Ishikawa (cell line): ENCODE results near the gene SNX4.
A peak's percentile ranks its signal among the peaks of the same experiment; 100 is the strongest.

Source experiments
- CEBPB ChIP-seq: IDR thresholded peaks from 2 replicates; pipeline ENCODE4 v1.6.1; 2012
- CREB1 ChIP-seq: IDR thresholded peaks from 2 replicates; pipeline ENCODE4 v1.6.1; 2012; ENCODE audit warnings: low read depth
- EP300 ChIP-seq: IDR thresholded peaks from 2 replicates; pipeline ENCODE4 v1.6.1; 2012; ENCODE audit warnings: borderline replicate concordance
- FOXM1 ChIP-seq: IDR thresholded peaks from 2 replicates; pipeline ENCODE4 v1.6.1; 2012; ENCODE audit warnings: low read depth, borderline replicate concordance
- NFIC ChIP-seq: IDR thresholded peaks from 2 replicates; pipeline ENCODE4 v1.6.1; 2012
- RAD21 ChIP-seq: IDR thresholded peaks from 2 replicates; pipeline ENCODE4 v1.6.1; 2012; ENCODE audit warnings: low read depth
- TAF1 ChIP-seq: IDR thresholded peaks from 2 replicates; pipeline ENCODE4 v1.6.1; 2012; ENCODE audit warnings: low read depth, mild to moderate bottlenecking
- TCF12 ChIP-seq: IDR thresholded peaks from 2 replicates; pipeline ENCODE4 v1.6.1; 2012; ENCODE audit warnings: low read depth
- TEAD4 ChIP-seq: IDR thresholded peaks from 2 replicates; pipeline ENCODE4 v1.6.1; 2012
- YY1 ChIP-seq: IDR thresholded peaks from 2 replicates; pipeline ENCODE4 v1.6.1; 2012; ENCODE audit warnings: low read depth
- ZBTB7A ChIP-seq: IDR thresholded peaks from 2 replicates; pipeline ENCODE4 v1.6.1; 2012; ENCODE audit warnings: low read depth
- TF ChIP-seq, protein P1 (sequence below): IDR thresholded peaks from 2 replicates; pipeline ENCODE4 v1.6.1; 2012
- TF ChIP-seq, protein P2 (sequence below): IDR thresholded peaks from 2 replicates; pipeline ENCODE4 v1.6.1; 2012; ENCODE audit warnings: low read depth, mild to moderate bottlenecking

DNA sequence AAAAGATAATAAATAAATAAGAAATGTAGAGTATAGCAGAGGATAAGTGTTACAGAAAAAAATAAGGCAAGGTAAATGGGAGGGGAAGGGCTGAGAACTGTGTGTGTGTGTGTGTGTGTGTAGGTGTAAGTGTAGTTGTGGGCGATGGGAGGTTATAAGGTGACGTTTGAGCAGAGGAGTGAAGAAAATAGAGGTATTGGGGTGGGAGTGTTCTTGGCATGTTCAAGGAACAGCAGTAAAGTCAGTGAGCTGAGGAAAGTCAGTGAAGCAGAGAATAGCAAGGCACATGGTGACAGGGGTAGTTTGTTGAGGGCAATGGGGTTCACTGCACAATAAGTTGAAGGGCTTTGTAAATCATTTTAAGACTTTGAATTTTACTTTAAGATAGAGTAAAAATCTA lies 113.9 kb downstream of the SNX4 start:
- TF ChIP-seq CREB1: no peak
- no peak for TF ChIP-seq FOXM1
- TF ChIP-seq CEBPB: no peak
- no peak for TF ChIP-seq EP300
- TF ChIP-seq, protein P1, sequence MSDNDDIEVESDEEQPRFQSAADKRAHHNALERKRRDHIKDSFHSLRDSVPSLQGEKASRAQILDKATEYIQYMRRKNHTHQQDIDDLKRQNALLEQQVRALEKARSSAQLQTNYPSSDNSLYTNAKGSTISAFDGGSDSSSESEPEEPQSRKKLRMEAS: peak; percentile 56
- TF ChIP-seq TCF12: no peak
- TF ChIP-seq NFIC: no peak
- TF ChIP-seq, protein P2, sequence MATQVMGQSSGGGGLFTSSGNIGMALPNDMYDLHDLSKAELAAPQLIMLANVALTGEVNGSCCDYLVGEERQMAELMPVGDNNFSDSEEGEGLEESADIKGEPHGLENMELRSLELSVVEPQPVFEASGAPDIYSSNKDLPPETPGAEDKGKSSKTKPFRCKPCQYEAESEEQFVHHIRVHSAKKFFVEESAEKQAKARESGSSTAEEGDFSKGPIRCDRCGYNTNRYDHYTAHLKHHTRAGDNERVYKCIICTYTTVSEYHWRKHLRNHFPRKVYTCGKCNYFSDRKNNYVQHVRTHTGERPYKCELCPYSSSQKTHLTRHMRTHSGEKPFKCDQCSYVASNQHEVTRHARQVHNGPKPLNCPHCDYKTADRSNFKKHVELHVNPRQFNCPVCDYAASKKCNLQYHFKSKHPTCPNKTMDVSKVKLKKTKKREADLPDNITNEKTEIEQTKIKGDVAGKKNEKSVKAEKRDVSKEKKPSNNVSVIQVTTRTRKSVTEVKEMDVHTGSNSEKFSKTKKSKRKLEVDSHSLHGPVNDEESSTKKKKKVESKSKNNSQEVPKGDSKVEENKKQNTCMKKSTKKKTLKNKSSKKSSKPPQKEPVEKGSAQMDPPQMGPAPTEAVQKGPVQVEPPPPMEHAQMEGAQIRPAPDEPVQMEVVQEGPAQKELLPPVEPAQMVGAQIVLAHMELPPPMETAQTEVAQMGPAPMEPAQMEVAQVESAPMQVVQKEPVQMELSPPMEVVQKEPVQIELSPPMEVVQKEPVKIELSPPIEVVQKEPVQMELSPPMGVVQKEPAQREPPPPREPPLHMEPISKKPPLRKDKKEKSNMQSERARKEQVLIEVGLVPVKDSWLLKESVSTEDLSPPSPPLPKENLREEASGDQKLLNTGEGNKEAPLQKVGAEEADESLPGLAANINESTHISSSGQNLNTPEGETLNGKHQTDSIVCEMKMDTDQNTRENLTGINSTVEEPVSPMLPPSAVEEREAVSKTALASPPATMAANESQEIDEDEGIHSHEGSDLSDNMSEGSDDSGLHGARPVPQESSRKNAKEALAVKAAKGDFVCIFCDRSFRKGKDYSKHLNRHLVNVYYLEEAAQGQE: no peak
- TF ChIP-seq ZBTB7A: no peak
- no peak for TF ChIP-seq YY1
- TF ChIP-seq TAF1: no peak
- no peak for TF ChIP-seq TEAD4
- no peak for TF ChIP-seq RAD21
